Prostate gland (tissue), 2 donors: ENCODE results near the gene PTPRT. TPM values are rescaled to one million over a fixed set of nuclear protein-coding genes. Genes with fewer than 3 reads are reported as not detected.

Experiments
- DNase-seq: peaks from one replicate; pipeline ENCODE4 v3.0.0-alpha.2; 2019; ENCODE audit warnings: low spot score
- H3K27ac ChIP-seq, 2 donors: fragments of 200-600 bp; sonication (generic); 2 replicates each; pipeline ENCODE4 v1.5.1; 2017 to 2019
- H3K27me3 ChIP-seq: fragments of 200-600 bp; sonication (generic); replicated peaks from 2 replicates; pipeline ENCODE4 v1.5.1; 2019; ENCODE audit not compliant: insufficient read depth
- H3K36me3 ChIP-seq, 2 donors: fragments of 200-600 bp; sonication (generic); 1 replicate in 1 of 2; 2 replicates in 1 of 2; pipeline versions ENCODE4 v1.5.1 to v1.8.1; 2017 to 2019
- H3K4me1 ChIP-seq: fragments of 200-600 bp; sonication (generic); replicated peaks from 2 replicates; pipeline ENCODE4 v1.5.1; 2019
- H3K4me3 ChIP-seq, 2 donors: fragments of 200-600 bp; sonication (generic); 2 replicates each; pipeline ENCODE4 v1.5.1; 2017 to 2019
- H3K9me3 ChIP-seq: fragments of 200-600 bp; sonication (generic); 2 replicates; pipeline ENCODE4 v1.5.1; 2017
- POLR2A ChIP-seq: fragments of 450-650 bp; IDR thresholded peaks from one replicate; pipeline ENCODE4 v1.6.1; 2016; ENCODE audit warnings: antibody characterized with exemption, mild to moderate bottlenecking
- POLR2AphosphoS5 ChIP-seq: sonication (generic); formaldehyde crosslinking; IDR thresholded peaks from one replicate; pipeline ENCODE4 v1.6.1; 2017; ENCODE audit warnings: antibody characterized with exemption
- WGBS: methylation state at CpG from one replicate; pipeline ENCODE4 v1.1.5; 2018; 5-methylcytosine and 5-hydroxymethylcytosine counted together
- intact Hi-C: fragments of 100-400 bp; cut with DNase I; formaldehyde crosslinking; loops from one replicate; pipeline ENCODE4 v1.14.2; 2022
- total RNA-seq, 2 donors: library from RNA; depleted of rRNA; stranded (reverse); fragments of >200 nt; gene quantifications; one replicate each; pipeline ENCODE4 v1.1.0, GENCODE V29; 2016
- TF ChIP-seq, protein P1 (sequence below), 4 experiments: fragments of 200-600 bp in 2 of 4; fragments of 450-650 bp in 2 of 4; sonication (generic) in 2 of 4; IDR thresholded peaks; 1 replicate in 3 of 4; 2 replicates in 1 of 4; pipeline ENCODE4 v1.5.1; 2016 to 2019; ENCODE audit warnings: antibody characterized with exemption in 4 of 4, mild to moderate bottlenecking in 2 of 4, moderate library complexity in 2 of 4

Gene PTPRT
- total RNA-seq, 2 donors from 2014 or later, result 1.5 to 3.5 TPM

DNA sequence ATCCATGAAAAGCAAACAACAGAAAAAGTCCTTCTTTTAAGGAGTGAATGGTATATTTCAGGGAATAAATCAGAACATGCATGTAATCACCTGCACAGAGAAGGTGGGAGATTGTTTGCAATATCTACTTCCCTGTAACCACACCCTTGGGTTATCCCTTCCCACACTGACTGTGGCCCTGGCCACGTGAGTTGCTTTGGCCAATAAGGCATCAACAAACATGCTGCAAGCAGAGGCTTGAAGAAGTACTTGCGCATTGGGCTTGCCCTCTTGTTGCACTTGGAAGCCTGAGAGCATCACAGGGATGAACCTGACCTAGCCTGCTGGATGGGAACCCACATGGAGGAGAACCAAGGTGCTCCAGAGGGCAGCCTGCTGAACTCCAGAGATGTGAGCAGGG lies 208.5 kb downstream of the PTPRT start:
- no peak for DNase-seq
- H3K36me3 ChIP-seq, result no peaks in the 10 kb centered on the region
- no peak for TF ChIP-seq POLR2A
- TF ChIP-seq, protein P1, sequence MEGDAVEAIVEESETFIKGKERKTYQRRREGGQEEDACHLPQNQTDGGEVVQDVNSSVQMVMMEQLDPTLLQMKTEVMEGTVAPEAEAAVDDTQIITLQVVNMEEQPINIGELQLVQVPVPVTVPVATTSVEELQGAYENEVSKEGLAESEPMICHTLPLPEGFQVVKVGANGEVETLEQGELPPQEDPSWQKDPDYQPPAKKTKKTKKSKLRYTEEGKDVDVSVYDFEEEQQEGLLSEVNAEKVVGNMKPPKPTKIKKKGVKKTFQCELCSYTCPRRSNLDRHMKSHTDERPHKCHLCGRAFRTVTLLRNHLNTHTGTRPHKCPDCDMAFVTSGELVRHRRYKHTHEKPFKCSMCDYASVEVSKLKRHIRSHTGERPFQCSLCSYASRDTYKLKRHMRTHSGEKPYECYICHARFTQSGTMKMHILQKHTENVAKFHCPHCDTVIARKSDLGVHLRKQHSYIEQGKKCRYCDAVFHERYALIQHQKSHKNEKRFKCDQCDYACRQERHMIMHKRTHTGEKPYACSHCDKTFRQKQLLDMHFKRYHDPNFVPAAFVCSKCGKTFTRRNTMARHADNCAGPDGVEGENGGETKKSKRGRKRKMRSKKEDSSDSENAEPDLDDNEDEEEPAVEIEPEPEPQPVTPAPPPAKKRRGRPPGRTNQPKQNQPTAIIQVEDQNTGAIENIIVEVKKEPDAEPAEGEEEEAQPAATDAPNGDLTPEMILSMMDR (IDR thresholded peaks at IDR 0.05), result no peak
- no peak for TF ChIP-seq POLR2AphosphoS5
- 81% methylated on average over 2 of the region's 2 CpGs for WGBS
- H3K4me1 ChIP-seq, result no peaks in the 10 kb centered on the region
- intact Hi-C loops, result no loop called here
- no peaks in the 10 kb centered on the region for H3K9me3 ChIP-seq
- H3K27ac ChIP-seq, result no peak overlapping the region
- H3K27me3 ChIP-seq, result no peaks in the 10 kb centered on the region
- H3K4me3 ChIP-seq, result no peak overlapping the region

DNA sequence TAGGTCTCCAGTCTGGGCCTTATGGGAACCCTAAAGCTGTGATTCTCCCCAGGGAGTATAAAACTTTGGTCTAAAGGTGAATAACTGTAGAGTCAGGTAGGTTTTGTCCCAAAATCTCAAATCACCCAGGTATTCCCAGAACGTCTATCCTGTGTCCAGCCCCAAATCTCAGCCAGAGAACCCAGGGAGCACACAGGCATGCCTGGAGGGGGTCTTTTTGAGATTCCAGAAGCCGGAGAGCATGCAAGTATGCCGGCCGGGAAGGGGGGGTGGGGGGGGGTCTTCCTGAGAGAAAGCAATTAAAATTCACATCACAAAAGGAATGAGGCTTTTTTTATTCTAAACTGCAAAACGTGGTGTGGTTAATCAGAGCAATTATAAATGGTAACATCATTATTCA lies 210.0 kb downstream of the PTPRT start:
- Histone ChIP-seq H3K27ac (no peak overlapping the region), H3K36me3 (no peaks in the 10 kb centered on the region), H3K9me3 (no peaks in the 10 kb centered on the region), H3K27me3 (no peaks in the 10 kb centered on the region), H3K4me1 (no peaks in the 10 kb centered on the region), H3K4me3 (no peak overlapping the region)
- DNase-seq, result no peak
- 26% methylated on average over 5 of the region's 5 CpGs for WGBS
- intact Hi-C loops, result no loop called here
- TF ChIP-seq POLR2A (no peak), POLR2AphosphoS5 (no peak)
- TF ChIP-seq, protein P1 (IDR thresholded peaks at IDR 0.05), result no peak

DNA sequence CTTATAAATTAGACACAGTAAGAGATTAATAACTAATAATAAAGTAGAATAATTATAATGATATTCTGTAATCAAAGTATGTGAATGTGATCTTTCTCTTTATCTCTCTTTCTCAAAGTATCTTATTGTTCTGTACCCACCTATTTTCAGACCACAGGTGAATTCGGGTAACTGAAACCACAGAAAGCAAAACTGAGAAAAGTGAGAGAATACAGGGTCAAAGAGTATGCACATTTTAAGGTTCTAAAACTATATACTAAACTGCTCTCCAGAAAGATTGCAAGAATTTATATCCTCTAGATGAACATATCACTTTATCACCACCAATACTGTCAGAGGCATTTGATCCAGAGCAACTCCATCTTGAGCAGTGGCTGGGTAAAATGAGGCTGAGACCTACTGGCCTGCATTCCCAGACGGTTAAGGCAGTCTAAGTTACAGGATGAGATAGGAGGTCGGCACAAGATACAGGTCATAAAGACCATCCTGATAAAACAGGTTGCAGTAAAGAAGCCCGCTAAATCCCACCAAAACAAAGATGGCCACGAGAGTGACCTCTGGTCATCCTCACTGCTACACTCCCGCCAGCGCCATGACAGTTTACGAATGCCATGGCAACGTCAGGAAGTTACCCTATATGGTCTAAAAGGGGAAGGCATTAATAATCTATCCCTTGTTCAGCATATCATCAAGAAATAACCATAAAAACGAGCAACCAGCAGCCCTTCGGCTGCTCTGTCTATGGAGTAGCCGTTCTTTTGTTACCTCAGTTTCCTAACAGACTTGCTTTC lies 211.3 kb downstream of the PTPRT start:
- intact Hi-C loops, result no loop called here
- H3K27me3 ChIP-seq, result no peaks in the 10 kb centered on the region
- no peaks in the 10 kb centered on the region for H3K9me3 ChIP-seq
- H3K27ac ChIP-seq, result no peak overlapping the region
- TF ChIP-seq, protein P1 (IDR thresholded peaks at IDR 0.05), result no peak
- TF ChIP-seq POLR2AphosphoS5, result no peak
- no peak for TF ChIP-seq POLR2A
- WGBS, result 90% methylated on average over 12 of the region's 12 CpGs
- no peaks in the 10 kb centered on the region for H3K36me3 ChIP-seq
- no peak for DNase-seq
- H3K4me1 ChIP-seq, result no peaks in the 10 kb centered on the region
- H3K4me3 ChIP-seq, result no peak overlapping the region

DNA sequence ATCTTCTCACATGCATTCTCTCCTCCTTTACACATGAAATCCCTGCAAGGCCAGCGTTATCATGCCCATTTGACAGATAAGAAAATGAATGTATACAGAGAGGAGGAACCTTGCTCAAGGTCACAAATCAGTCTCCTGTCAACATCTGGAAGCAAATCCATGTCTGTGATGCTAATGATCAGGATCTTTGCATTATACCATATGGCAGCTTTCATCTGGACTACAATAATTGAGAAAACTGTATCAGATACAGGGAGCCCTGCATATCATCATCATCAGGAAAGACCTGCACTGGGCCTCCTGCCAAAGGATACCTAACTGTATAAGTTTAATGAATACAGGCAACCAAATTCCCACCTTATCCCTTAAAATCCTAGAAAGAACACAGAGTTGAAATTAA lies 213.7 kb downstream of the PTPRT start:
- H3K4me1 ChIP-seq, result no peaks in the 10 kb centered on the region
- intact Hi-C loops, result no loop called here
- WGBS, result 85% methylated on average over 1 of the region's 1 CpG
- no peak for DNase-seq
- H3K9me3 ChIP-seq, result no peaks in the 10 kb centered on the region
- no peak overlapping the region for H3K27ac ChIP-seq
- TF ChIP-seq POLR2AphosphoS5 (no peak), POLR2A (no peak)
- TF ChIP-seq, protein P1 (IDR thresholded peaks at IDR 0.05), result no peak
- H3K4me3 ChIP-seq, result no peak overlapping the region
- H3K36me3 ChIP-seq, result no peaks in the 10 kb centered on the region
- H3K27me3 ChIP-seq, result no peaks in the 10 kb centered on the region

DNA sequence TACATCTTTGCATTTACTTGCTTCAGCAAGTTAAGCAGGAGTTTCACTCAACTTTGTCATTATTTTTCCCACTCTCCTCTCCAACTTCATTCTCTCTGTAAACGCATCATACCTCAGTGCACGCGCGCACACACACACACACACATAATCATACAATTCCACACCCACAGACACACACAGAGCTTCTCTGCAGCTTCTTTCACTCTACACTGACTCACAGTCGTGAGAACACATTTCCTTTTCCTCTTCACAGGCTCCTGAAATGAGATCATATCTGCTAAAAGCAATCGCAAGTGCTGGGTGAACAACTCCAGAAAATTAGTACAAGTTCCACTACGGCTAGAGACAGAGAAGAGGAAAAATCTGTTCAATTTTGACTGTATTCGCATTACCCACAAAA lies 215.4 kb downstream of the PTPRT start:
- Histone ChIP-seq H3K4me3 (no peak overlapping the region), H3K4me1 (no peaks in the 10 kb centered on the region), H3K27me3 (no peaks in the 10 kb centered on the region), H3K36me3 (no peaks in the 10 kb centered on the region), H3K27ac (no peak overlapping the region), H3K9me3 (no peaks in the 10 kb centered on the region)
- intact Hi-C loops, result no loop called here
- DNase-seq, result no peak
- WGBS, result 72% methylated on average over 8 of the region's 8 CpGs
- no peak for TF ChIP-seq POLR2A
- TF ChIP-seq, protein P1 (IDR thresholded peaks at IDR 0.05), result no peak
- TF ChIP-seq POLR2AphosphoS5, result no peak
